HEK293 (cell line): ENCODE measurements around the gene COL12A1.

Source experiments
- CTCF ChIA-PET: fragments of 350-600 bp; formaldehyde crosslinking; extraction: SDS; loops from one replicate; lab custom pipeline; 2021; ENCODE audit warnings: antibody characterized with exemption; lab: Yijun Ruan, JAX
- POLR2A ChIA-PET: fragments of 300-600 bp; formaldehyde crosslinking; extraction: SDS; loops from one replicate; lab custom pipeline; 2020; ENCODE audit warnings: antibody characterized with exemption, inconsistent platforms; lab: Yijun Ruan, JAX
- H3K27ac ChIP-seq: fragments of 200-500 bp; sonication (Bioruptor generic); 2 replicates; pipeline ENCODE4 v1.5.1; 2014; ENCODE audit warnings: low read depth, low read length, control low read depth, inconsistent platforms; ENCODE audit errors: extremely low read depth
- H3K36me3 ChIP-seq, 2 experiments: fragments of 200-500 bp in 1 of 2; sonication (Bioruptor generic) in 1 of 2; 1 replicate in 1 of 2; 2 replicates in 1 of 2; pipeline ENCODE4 v1.5.1; 2014 to 2017; ENCODE audit warnings: inconsistent platforms in 2 of 2, low read length in 2 of 2; ENCODE audit not compliant: control insufficient read depth in 2 of 2, insufficient read depth in 1 of 2
- H3K4me1 ChIP-seq: fragments of 200-500 bp; sonication (Bioruptor generic); 2 replicates; pipeline ENCODE4 v1.5.1; 2014; ENCODE audit warnings: mild to moderate bottlenecking, low read length, inconsistent platforms; ENCODE audit not compliant: control insufficient read depth, insufficient read depth
- H3K4me3 ChIP-seq: 2 replicates; pipeline ENCODE4 v1.5.1; 2011; ENCODE audit warnings: low read depth, mild to moderate bottlenecking, control low read depth, low read length, moderate library complexity
- H3K9me3 ChIP-seq: fragments of 200-500 bp; sonication (Bioruptor generic); 2 replicates; pipeline ENCODE4 v1.5.1; 2014; ENCODE audit warnings: low read depth, low read length, inconsistent platforms; ENCODE audit not compliant: control insufficient read depth, insufficient read depth
- INSM2 ChIP-seq: fragments of 450-650 bp; formaldehyde crosslinking; IDR thresholded peaks from 2 replicates; pipeline ENCODE4 v1.5.1; 2016; ENCODE audit warnings: missing biosample characterization, missing genetic modification characterization
- KLF9 ChIP-seq: fragments of 450-650 bp; formaldehyde crosslinking; IDR thresholded peaks from 2 replicates; pipeline ENCODE4 v1.5.1; 2016; ENCODE audit warnings: missing biosample characterization, missing genetic modification characterization, low read depth
- MYNN ChIP-seq: fragments of 450-650 bp; formaldehyde crosslinking; IDR thresholded peaks from 2 replicates; pipeline ENCODE4 v1.5.1; 2016; ENCODE audit warnings: missing biosample characterization, missing genetic modification characterization, borderline replicate concordance
- ZBTB20 ChIP-seq: fragments of 450-650 bp; formaldehyde crosslinking; IDR thresholded peaks from 2 replicates; pipeline ENCODE4 v1.5.1; 2016; ENCODE audit warnings: missing biosample characterization, missing genetic modification characterization
- ZBTB7A ChIP-seq: fragments of 450-650 bp; formaldehyde crosslinking; IDR thresholded peaks from 2 replicates; pipeline ENCODE4 v1.5.1; 2016; ENCODE audit warnings: low read depth, missing biosample characterization, missing genetic modification characterization
- ZNF112 ChIP-seq: fragments of 450-650 bp; formaldehyde crosslinking; IDR thresholded peaks from 2 replicates; pipeline ENCODE4 v1.5.0; 2017; ENCODE audit warnings: missing biosample characterization, missing genetic modification characterization
- ZNF133 ChIP-seq: fragments of 450-650 bp; formaldehyde crosslinking; IDR thresholded peaks from 2 replicates; pipeline ENCODE4 v1.5.1; 2016; ENCODE audit warnings: missing biosample characterization, missing genetic modification characterization
- ZNF174 ChIP-seq: fragments of 450-650 bp; formaldehyde crosslinking; IDR thresholded peaks from 2 replicates; pipeline ENCODE4 v1.5.0; 2017; ENCODE audit warnings: missing biosample characterization, mild to moderate bottlenecking, missing genetic modification characterization
- ZNF175 ChIP-seq: fragments of 450-650 bp; formaldehyde crosslinking; IDR thresholded peaks from 2 replicates; pipeline ENCODE4 v1.5.1; 2016; ENCODE audit warnings: missing biosample characterization, missing genetic modification characterization
- ZNF280D ChIP-seq: fragments of 450-650 bp; formaldehyde crosslinking; IDR thresholded peaks from 2 replicates; pipeline ENCODE4 v1.5.1; 2016; ENCODE audit warnings: missing biosample characterization, missing genetic modification characterization
- ZNF341 ChIP-seq: fragments of 450-650 bp; formaldehyde crosslinking; IDR thresholded peaks from 2 replicates; pipeline ENCODE4; 2016; ENCODE audit warnings: low read depth, missing biosample characterization, missing genetic modification characterization
- ZNF350 ChIP-seq: fragments of 450-650 bp; formaldehyde crosslinking; IDR thresholded peaks from 2 replicates; pipeline ENCODE4 v1.5.0; 2017; ENCODE audit warnings: missing biosample characterization, mild to moderate bottlenecking, missing genetic modification characterization
- ZNF366 ChIP-seq: fragments of 450-650 bp; formaldehyde crosslinking; conservative IDR thresholded peaks from 2 replicates; pipeline ENCODE4 v1.5.1; 2016; ENCODE audit warnings: missing biosample characterization, missing genetic modification characterization
- ZNF510 ChIP-seq: fragments of 450-650 bp; formaldehyde crosslinking; IDR thresholded peaks from 2 replicates; pipeline ENCODE4 v1.5.1; 2018; ENCODE audit warnings: mild to moderate bottlenecking, missing genetic modification characterization, missing biosample characterization; ENCODE audit not compliant: insufficient replicate concordance
- ZNF518A ChIP-seq: fragments of 450-650 bp; formaldehyde crosslinking; conservative IDR thresholded peaks from 2 replicates; pipeline ENCODE4 v1.5.1; 2016; ENCODE audit warnings: low read depth, missing biosample characterization, missing genetic modification characterization
- ZNF654 ChIP-seq: fragments of 450-650 bp; formaldehyde crosslinking; IDR thresholded peaks from 2 replicates; pipeline ENCODE4 v1.5.1; 2016; ENCODE audit warnings: low read depth, missing biosample characterization, missing genetic modification characterization

Gene COL12A1

GRCh38 chr6:75118925-75119515, 86.8 kb downstream of the COL12A1 start (continued):
- no peak for TF ChIP-seq ZNF654 (tag by site-specific recombination)
- TF ChIP-seq ZNF175 = no peak
- TF ChIP-seq ZNF510 = no peak
- TF ChIP-seq ZNF350 (tag by site-specific recombination) = no peak

- H3K36me3 ChIP-seq = no peaks in the 10 kb centered on the region
- CTCF ChIA-PET = interaction anchor here (0.5 kb wide), 1 partner anchor 75 kb away, joined by 3 read pairs; no protein-coding TSS in a partner anchor
- H3K4me3 ChIP-seq = no peak overlapping the region
- no peak for TF ChIP-seq MYNN
- no peak for TF ChIP-seq KLF9 (tag by site-specific recombination)
- TF ChIP-seq ZNF112 (tag by site-specific recombination) = no peak
- no peak for TF ChIP-seq ZBTB7A (tag by site-specific recombination)
- no peak for TF ChIP-seq INSM2
- TF ChIP-seq ZNF280D = no peak
- TF ChIP-seq ZNF341 = no peak
- no peak for TF ChIP-seq ZNF518A
- no peak for TF ChIP-seq ZNF366 (tag by site-specific recombination)
- TF ChIP-seq ZNF133 = no peak
- TF ChIP-seq ZNF174 (tag by site-specific recombination) = no peak
- no peak for TF ChIP-seq ZBTB20 (tag by site-specific recombination)
- H3K4me1 ChIP-seq = no peaks in the 10 kb centered on the region
- no peaks in the 10 kb centered on the region for H3K9me3 ChIP-seq
- POLR2A ChIA-PET = no interaction called here
- no peak overlapping the region for H3K27ac ChIP-seq
Observed at GRCh38 chr6:75117701-75118100, 88.2 kb downstream of the COL12A1 start.
